Esophagus muscularis mucosa (tissue), 4 donors: ENCODE data around the gene ZFP92.

ENCODE experiments used
- CTCF ChIP-seq, 3 experiments: fragments of 200-600 bp in 2 of 3; fragments of 450-650 bp in 1 of 3; sonication (generic) in 2 of 3; IDR thresholded peaks; one replicate each; pipeline ENCODE4 v1.5.1; 2017 to 2019; ENCODE audit warnings: antibody characterized with exemption in 3 of 3, mild to moderate bottlenecking in 2 of 3, moderate library complexity in 1 of 3
- EP300 ChIP-seq: sonication (generic); formaldehyde crosslinking; IDR thresholded peaks from one replicate; pipeline ENCODE4 v1.6.1; 2017; ENCODE audit warnings: antibody characterized with exemption
- POLR2A ChIP-seq: fragments of 450-650 bp; IDR thresholded peaks from one replicate; pipeline ENCODE4 v1.6.1; 2017; ENCODE audit warnings: antibody characterized with exemption, moderate library complexity, mild to moderate bottlenecking, low read depth

- TF ChIP-seq EP300 (no peak), CTCF (IDR thresholded peaks at IDR 0.05) (no peak), POLR2A (no peak)
Measured at GRCh38 chrX:153423652-153424051, 12.4 kb downstream of the ZFP92 start.
